ENCODE measurements around the gene APBB1IP. TPM values are rescaled to one million over a fixed set of nuclear protein-coding genes. Genes with fewer than 3 reads are reported as not detected.

The APBB1IP gene
- total and polyA plus RNA-seq, 12 donors, result 0.81 to 11.9 (median 1.7) TPM

DNA sequence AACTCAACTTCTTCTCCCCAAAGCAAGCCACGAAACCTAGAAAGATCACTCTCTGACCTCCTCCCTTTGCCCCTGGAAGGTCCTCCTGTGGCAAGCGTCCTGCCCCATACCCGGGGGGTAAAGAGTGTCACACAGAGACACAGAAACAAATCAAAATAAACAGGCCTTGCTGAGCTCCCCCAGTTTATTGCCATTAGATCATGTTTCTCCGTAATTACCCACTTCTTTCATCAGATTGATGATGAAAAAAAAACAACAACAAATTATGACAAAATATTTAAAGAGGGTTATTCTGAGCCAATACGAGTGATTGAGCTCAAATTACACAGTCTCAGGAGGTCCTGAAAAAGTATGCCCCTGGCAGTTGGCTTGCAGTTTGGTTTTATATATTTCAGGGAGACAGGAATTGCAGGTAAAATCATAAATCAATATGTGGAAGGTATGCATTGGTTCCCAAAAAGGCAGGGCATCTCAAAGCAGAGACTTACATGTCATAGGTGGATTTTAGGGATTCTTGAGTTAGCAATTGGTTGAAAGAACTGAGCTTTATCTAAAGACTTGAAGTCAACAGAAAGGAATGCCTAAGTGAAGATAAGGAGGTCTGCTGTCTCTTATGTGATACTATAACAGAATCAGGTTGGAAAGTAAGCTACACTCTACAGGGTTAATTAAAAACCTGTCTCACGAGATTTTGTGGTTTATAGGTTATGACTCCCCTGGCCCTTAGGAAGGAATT, 86.2 kb downstream of the APBB1IP start:
- Histone ChIP-seq H3K27me3 (no peaks in the 10 kb centered on the region), H3K4me3 (no peak overlapping the region), H3K36me3 (peaks cover 0 to 47% (median 0%) of the 10 kb centered on the region in 9 donors), H3K4me1 (peaks cover 0 to 25% (median 0%) of the 10 kb centered on the region in 9 donors), H3K27ac (no peak overlapping the region), H3K9me3 (peaks cover 0 to 8% (median 0%) of the 10 kb centered on the region in 11 donors)
- intact Hi-C loops (cut with DNase I), result no loop called here
- 42 to 46% methylated on average over 6 of the region's 6 CpGs for WGBS, 2 donors
- TF ChIP-seq, protein P1, sequence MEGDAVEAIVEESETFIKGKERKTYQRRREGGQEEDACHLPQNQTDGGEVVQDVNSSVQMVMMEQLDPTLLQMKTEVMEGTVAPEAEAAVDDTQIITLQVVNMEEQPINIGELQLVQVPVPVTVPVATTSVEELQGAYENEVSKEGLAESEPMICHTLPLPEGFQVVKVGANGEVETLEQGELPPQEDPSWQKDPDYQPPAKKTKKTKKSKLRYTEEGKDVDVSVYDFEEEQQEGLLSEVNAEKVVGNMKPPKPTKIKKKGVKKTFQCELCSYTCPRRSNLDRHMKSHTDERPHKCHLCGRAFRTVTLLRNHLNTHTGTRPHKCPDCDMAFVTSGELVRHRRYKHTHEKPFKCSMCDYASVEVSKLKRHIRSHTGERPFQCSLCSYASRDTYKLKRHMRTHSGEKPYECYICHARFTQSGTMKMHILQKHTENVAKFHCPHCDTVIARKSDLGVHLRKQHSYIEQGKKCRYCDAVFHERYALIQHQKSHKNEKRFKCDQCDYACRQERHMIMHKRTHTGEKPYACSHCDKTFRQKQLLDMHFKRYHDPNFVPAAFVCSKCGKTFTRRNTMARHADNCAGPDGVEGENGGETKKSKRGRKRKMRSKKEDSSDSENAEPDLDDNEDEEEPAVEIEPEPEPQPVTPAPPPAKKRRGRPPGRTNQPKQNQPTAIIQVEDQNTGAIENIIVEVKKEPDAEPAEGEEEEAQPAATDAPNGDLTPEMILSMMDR (IDR thresholded peaks at IDR 0.05), result no peak
- ATAC-seq (no peak), DNase-seq (no peak)

DNA sequence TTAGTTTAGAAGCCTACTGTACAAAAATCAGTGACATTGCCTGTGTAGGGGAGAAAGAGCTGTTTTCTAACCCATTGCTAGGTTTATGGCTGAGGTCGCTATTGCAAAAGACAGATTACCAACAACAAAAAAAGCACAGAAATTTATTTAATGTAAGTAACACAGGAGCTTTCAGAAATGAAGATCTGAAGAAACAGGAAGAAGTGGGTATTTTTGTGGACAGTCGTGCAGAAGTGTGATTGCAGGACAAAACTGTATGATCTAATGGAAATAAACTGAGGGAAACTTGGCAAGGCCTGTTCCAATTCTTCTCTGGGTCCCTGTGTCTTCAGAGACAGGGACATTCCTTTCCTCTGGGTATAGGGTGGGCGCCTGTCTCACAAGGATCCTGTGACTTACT, 87.4 kb downstream of the APBB1IP start:
- Histone ChIP-seq H3K27ac (no peak overlapping the region), H3K36me3 (peaks cover 0 to 42% (median 0%) of the 10 kb centered on the region in 9 donors), H3K4me1 (peaks cover 0 to 27% (median 0%) of the 10 kb centered on the region in 9 donors), H3K27me3 (no peaks in the 10 kb centered on the region), H3K9me3 (no peaks in the 10 kb centered on the region), H3K4me3 (no peak overlapping the region)
- intact Hi-C loops (cut with DNase I), result no loop called here
- TF ChIP-seq, protein P1 (IDR thresholded peaks at IDR 0.05), result no peak
- ATAC-seq, result no peak
- no peak for DNase-seq
- WGBS, 2 donors, result 59 to 64% methylated on average over 3 of the region's 3 CpGs

DNA sequence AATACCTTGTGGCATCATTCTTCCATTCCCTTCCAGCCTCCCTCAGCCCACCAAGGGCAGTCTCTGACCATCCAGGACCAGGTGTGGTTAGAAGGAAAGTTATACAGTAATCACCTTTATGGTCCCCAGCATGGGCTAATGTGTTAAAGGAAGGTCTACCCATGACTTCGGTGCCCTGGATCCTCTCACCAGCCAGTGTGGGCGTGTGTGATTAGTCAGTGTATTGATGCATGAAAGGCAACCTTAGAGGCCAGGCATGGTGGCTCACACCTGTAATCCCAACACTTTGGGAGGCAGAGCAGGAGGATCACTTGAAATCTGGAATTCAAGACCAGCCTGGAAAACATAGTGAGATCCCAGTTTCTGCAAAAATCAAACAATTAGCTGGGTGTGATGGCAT, 88.9 kb downstream of the APBB1IP start:
- Histone ChIP-seq H3K36me3 (peaks cover 0 to 47% (median 0%) of the 10 kb centered on the region in 9 donors), H3K27me3 (no peaks in the 10 kb centered on the region), H3K4me3 (no peak overlapping the region), H3K27ac (no peak overlapping the region), H3K4me1 (peaks cover 0 to 27% (median 0%) of the 10 kb centered on the region in 9 donors), H3K9me3 (no peaks in the 10 kb centered on the region)
- TF ChIP-seq, protein P1 (IDR thresholded peaks at IDR 0.05), result no peak
- ATAC-seq (no peak), DNase-seq (no peak)
- intact Hi-C loops (cut with DNase I), result no loop called here
- WGBS, 2 donors, result 85 to 93% methylated on average over 2 of the region's 2 CpGs

DNA sequence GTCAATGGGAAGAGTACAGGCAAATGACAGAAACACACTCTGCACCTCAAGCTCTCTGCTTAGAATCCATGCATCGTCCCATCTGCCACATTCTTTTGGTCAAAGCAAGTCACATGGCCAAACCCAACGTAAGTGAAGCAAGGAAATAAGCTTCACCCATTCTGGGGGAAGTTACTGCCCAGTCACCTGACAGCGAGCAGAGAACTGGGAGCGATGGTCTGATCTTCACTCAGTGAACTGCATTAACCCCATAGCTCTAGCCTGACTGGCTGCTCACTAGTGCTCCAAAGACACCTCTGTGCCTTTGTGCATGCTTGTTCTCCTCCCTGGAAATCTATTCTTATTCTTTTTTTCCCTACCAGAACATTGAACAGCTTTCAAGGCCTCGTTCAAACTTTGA, 89.9 kb downstream of the APBB1IP start:
- H3K36me3 ChIP-seq, result peaks cover 0 to 55% (median 0%) of the 10 kb centered on the region in 9 donors
- H3K27me3 ChIP-seq, result no peaks in the 10 kb centered on the region
- WGBS, 2 donors, result 73% methylated on average over 5 of the region's 5 CpGs
- H3K4me3 ChIP-seq, result no peak overlapping the region
- H3K4me1 ChIP-seq, result peaks cover 0 to 27% (median 0%) of the 10 kb centered on the region in 9 donors
- DNase-seq, result no peak
- H3K9me3 ChIP-seq, result no peaks in the 10 kb centered on the region
- intact Hi-C loops (cut with DNase I), result no loop called here
- TF ChIP-seq, protein P1 (IDR thresholded peaks at IDR 0.05), result no peak
- no peak for ATAC-seq
- H3K27ac ChIP-seq, result peak overlapping the region in 1 of 10 donors; percentile 26
